ENCODE measurements around the gene PRTFDC1. TPM values are rescaled to one million over a fixed set of nuclear protein-coding genes. Genes with fewer than 3 reads are reported as not detected.

Gene PRTFDC1
- total RNA-seq, 3 donors from 2014 or later (not counting 1 experiment from before 2014, with no cell fraction given), result 1.2 to 1.9 (median 1.4) TPM

DNA sequence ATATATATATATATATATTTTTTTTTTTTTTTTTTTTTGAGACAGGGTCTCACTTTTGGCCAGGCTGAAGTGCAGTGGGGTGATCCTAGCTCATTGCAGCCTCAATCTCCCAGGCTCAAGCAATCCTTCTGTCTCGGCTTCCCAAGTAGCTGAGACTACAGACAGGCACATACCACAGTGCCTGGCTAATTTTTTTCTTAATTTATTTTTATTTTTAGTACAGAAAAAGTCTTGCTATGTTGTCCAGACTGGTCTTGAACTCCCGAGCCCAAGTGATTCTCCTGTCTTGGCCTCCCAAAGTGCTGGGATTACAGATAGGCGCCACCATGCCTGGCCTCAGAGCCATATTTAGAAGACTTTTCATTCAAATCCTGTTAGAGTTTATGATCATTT lies 79.6 kb downstream of the PRTFDC1 start:
- TF ChIP-seq, protein P1, sequence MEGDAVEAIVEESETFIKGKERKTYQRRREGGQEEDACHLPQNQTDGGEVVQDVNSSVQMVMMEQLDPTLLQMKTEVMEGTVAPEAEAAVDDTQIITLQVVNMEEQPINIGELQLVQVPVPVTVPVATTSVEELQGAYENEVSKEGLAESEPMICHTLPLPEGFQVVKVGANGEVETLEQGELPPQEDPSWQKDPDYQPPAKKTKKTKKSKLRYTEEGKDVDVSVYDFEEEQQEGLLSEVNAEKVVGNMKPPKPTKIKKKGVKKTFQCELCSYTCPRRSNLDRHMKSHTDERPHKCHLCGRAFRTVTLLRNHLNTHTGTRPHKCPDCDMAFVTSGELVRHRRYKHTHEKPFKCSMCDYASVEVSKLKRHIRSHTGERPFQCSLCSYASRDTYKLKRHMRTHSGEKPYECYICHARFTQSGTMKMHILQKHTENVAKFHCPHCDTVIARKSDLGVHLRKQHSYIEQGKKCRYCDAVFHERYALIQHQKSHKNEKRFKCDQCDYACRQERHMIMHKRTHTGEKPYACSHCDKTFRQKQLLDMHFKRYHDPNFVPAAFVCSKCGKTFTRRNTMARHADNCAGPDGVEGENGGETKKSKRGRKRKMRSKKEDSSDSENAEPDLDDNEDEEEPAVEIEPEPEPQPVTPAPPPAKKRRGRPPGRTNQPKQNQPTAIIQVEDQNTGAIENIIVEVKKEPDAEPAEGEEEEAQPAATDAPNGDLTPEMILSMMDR (IDR thresholded peaks at IDR 0.05), result no peak
- intact Hi-C loops (cut with micrococcal nuclease), result no loop called here
- ATAC-seq, result no peak
- peak overlapping the region in 1 of 2 donors; percentile 58 for H3K27ac Mint-ChIP-seq
- WGBS (ENCODE audit: insufficient coverage), result 79% methylated on average over 3 of the region's 3 CpGs
- H3K36me3 Mint-ChIP-seq, result no peaks in the 10 kb centered on the region
- no peaks in the 10 kb centered on the region for H3K27me3 ChIP-seq (ENCODE audit: control insufficient read depth, insufficient read depth, low read length)
- no peak overlapping the region for H3K4me3 Mint-ChIP-seq
- H3K27me3 Mint-ChIP-seq (ENCODE audit: low read depth in 2 of 2), result no peaks in the 10 kb centered on the region
- H3K4me3 ChIP-seq (ENCODE audit: low read length), result no peak overlapping the region
- H3K27ac ChIP-seq (ENCODE audit: low read length), result no peak overlapping the region
- DNase-seq, result no peak
- peaks cover 16 to 20% of the 10 kb centered on the region in 2 donors for H3K4me1 Mint-ChIP-seq
- peaks cover 8% of the 10 kb centered on the region for H3K4me1 ChIP-seq (ENCODE audit: control insufficient read depth, insufficient read depth, low read length)
- peaks cover 0 to 2% of the 10 kb centered on the region in 2 donors for H3K9me3 Mint-ChIP-seq
- peaks cover 2% of the 10 kb centered on the region for H3K9me3 ChIP-seq (ENCODE audit: control insufficient read depth, insufficient read depth, low read length)
- H3K36me3 ChIP-seq (ENCODE audit: control insufficient read depth, insufficient read depth, low read length), result no peaks in the 10 kb centered on the region

DNA sequence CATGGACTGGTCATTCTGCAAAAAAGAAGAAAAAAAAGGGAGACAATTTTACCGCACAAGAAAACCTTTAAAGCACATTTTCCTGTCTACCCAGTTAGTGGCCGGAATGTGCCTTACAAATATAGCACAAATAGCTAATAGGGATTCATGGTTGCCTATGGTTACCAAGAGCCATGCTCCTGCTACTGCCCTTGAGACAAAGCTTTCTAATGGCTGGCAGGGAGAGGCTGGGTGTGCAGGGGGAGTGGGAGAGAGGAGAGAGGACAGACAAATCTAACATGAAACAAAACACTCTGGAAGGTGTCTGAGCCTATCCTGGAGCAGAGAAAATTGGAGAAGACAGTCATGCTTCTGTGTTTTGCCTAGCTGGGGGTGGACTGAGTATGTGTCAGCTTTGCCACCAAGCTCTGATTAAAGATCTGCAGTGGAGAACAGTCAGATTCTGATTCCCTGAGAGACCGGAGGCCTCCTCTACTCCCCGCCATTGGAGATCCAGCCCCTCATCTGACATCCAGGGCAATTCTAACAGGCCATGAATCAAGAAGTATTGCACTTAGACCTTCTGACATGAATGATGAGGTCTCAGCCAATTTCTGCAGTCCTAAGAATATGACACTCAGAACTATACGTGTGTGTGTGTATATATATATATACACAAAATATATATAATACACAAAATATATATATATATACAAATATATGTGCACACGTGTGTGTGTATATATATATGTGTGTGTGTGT lies 80.2 kb downstream of the PRTFDC1 start:
- no peaks in the 10 kb centered on the region for H3K36me3 ChIP-seq (ENCODE audit: control insufficient read depth, insufficient read depth, low read length)
- H3K4me3 ChIP-seq (ENCODE audit: low read length), result no peak overlapping the region
- no peak overlapping the region for H3K27ac Mint-ChIP-seq
- ATAC-seq (no peak), DNase-seq (no peak)
- H3K4me1 ChIP-seq (ENCODE audit: control insufficient read depth, insufficient read depth, low read length), result peaks cover 8% of the 10 kb centered on the region
- no peak overlapping the region for H3K27ac ChIP-seq (ENCODE audit: low read length)
- H3K27me3 ChIP-seq (ENCODE audit: control insufficient read depth, insufficient read depth, low read length), result no peaks in the 10 kb centered on the region
- H3K9me3 Mint-ChIP-seq, result peaks cover 0 to 2% of the 10 kb centered on the region in 2 donors
- H3K9me3 ChIP-seq (ENCODE audit: control insufficient read depth, insufficient read depth, low read length), result peaks cover 2% of the 10 kb centered on the region
- no peak overlapping the region for H3K4me3 Mint-ChIP-seq
- no peaks in the 10 kb centered on the region for H3K36me3 Mint-ChIP-seq
- TF ChIP-seq, protein P1 (IDR thresholded peaks at IDR 0.05), result no peak
- WGBS (ENCODE audit: insufficient coverage), result 100% methylated on average over 3 of the region's 6 CpGs
- peaks cover 16 to 20% of the 10 kb centered on the region in 2 donors for H3K4me1 Mint-ChIP-seq
- no peaks in the 10 kb centered on the region for H3K27me3 Mint-ChIP-seq (ENCODE audit: low read depth in 2 of 2)
- intact Hi-C loops (cut with micrococcal nuclease), result no loop called here

DNA sequence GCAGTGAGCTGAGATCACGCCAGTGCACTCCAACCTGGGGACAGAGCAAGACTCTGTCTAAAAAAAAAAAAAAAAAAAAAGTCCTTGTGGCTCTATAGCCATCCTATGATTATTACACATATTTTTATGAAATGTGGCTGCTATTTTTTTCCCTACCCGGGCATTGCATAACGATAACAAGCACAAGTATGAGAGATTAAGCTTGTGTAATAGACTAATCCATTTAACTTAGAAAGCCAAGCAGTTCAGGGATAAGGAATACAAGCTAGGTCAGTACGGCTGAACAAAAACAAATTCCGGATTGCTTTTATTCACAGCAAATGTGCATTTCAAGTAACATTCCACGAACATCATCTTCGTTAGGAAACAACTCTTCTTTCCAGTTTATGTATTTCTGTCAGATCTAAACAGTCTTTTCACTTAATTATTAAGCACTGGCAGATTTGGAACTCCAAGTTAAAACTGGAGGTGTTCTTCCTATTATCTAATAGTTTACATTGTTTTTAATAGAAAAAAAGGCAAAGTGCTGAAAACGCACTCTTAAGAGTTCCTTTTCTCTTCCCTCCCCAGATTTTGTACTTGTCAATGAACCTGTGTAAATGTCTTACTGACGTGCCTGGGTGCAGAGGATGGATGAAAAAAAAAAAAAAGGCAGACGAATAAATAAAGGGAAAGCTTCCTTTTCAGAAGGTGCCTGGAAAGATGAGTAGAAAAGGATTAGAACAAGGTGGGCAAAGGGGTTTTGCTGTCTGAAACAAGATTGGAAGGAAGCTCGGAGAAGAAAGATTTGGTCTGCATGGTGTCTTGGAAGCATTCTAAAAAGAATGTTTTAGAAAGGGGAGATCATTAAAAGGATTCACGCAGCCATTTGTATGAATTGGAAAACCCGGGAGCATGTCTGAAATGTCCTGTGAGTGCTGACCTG lies 81.1 kb downstream of the PRTFDC1 start:
- DNase-seq (no peak), ATAC-seq (no peak)
- Mint-ChIP-seq H3K27me3 (ENCODE audit: low read depth in 2 of 2) (peaks cover 0 to 2% of the 10 kb centered on the region in 2 donors), H3K9me3 (peaks cover 0 to 2% of the 10 kb centered on the region in 2 donors), H3K4me3 (no peak overlapping the region), H3K4me1 (peaks cover 16 to 20% of the 10 kb centered on the region in 2 donors), H3K27ac (no peak overlapping the region), H3K36me3 (no peaks in the 10 kb centered on the region)
- Histone ChIP-seq H3K4me1 (ENCODE audit: control insufficient read depth, insufficient read depth, low read length) (peaks cover 8% of the 10 kb centered on the region), H3K4me3 (ENCODE audit: low read length) (no peak overlapping the region), H3K36me3 (ENCODE audit: control insufficient read depth, insufficient read depth, low read length) (no peaks in the 10 kb centered on the region), H3K27me3 (ENCODE audit: control insufficient read depth, insufficient read depth, low read length) (no peaks in the 10 kb centered on the region), H3K27ac (ENCODE audit: low read length) (no peak overlapping the region), H3K9me3 (ENCODE audit: control insufficient read depth, insufficient read depth, low read length) (peaks cover 2% of the 10 kb centered on the region)
- WGBS (ENCODE audit: insufficient coverage), result 96% methylated on average over 12 of the region's 13 CpGs
- TF ChIP-seq, protein P1 (IDR thresholded peaks at IDR 0.05), result no peak
- intact Hi-C loops (cut with micrococcal nuclease), result no loop called here

Data from natural killer cell (primary cell).